Measurements from ENCODE around the gene AP5Z1. TPM values are rescaled to one million over a fixed set of nuclear protein-coding genes. Genes with fewer than 3 reads are reported as not detected.

The AP5Z1 gene
- 22.4 and 37.1 TPM in 2 replicates for total RNA-seq

GRCh38 chr7:4775250-4775847 lies at the start of gene AP5Z1:
TSS of gene AP5Z1 (plus strand) at chr7:4775623. CDS start at chr7:4775716, 93 bp downstream.

Other genes starting within 250 kb of the AP5Z1 start
- 39.2 and 43.7 TPM in 2 replicates for gene FOXK1, start 93.3 kb upstream of the AP5Z1 start, total RNA-seq
- gene PAPOLB, start 86.4 kb downstream of the AP5Z1 start, total RNA-seq = 0.07 and 0.39 TPM in 2 replicates
- gene RADIL, start 108.1 kb downstream of the AP5Z1 start, total RNA-seq = 0.13 and 2.0 TPM in 2 replicates
- gene MMD2, start 183.6 kb downstream of the AP5Z1 start, total RNA-seq = not detected in 2 replicates

Measured in smooth muscle cell of the pulmonary artery (primary cell).